Femur (tissue), 1 donor: ENCODE measurements around the gene ZNF839.
"Not testable (repeated sequence)": the region's sequence is repeated elsewhere in the genome, so short reads cannot be mapped to it uniquely, and the experiment has no call there.

Experiments
- DNase-seq: peaks from one replicate; pipeline ENCODE4 v3.0.0-alpha.2; 2017

ZNF839 gene

GRCh38 chr14:102314242-102315011, 5.1 kb upstream of the ZNF839 start:
- DNase-seq = peak; percentile 91

GRCh38 chr14:102315121-102315520, 4.4 kb upstream of the ZNF839 start:
- no peak for DNase-seq

GRCh38 chr14:102316338-102316742, 3.2 kb upstream of the ZNF839 start:
- peak; percentile 85 for DNase-seq

GRCh38 chr14:102316743-102317563, 2.6 kb upstream of the ZNF839 start:
- DNase-seq = peak; percentile 97

DNA sequence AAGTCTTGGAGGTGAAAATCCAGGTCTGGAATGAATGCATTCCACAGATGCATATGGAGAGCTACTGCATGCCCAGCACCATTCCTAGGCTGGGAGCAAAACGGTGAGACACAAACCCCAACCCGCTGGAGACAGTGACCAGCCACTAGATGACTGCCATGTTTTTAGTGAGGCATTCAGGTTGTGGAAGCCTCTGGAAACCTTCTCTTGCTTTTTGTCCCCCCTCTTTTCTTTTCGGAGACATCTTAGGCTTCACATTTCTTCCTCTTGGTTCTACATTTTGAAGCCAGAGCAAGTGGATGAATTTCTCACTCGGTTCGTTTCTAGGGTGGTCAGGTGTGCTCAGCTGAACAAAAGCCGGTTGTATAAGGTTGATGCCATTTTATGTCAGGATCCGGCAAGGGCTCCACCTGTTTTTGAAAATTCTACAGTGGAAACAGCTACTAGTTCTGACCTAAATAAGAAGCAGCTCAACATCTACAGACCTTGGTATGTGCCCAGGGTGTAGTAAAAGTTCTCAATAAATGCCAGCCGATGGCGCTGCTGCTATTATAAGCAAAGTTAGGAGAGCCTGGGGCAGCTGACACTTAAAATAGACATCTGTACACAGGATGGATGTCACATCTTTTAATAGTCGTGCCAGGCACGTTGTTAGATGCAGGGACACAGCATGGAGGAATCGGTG, 1.8 kb upstream of the ZNF839 start:
- peak; percentile 46 for DNase-seq

- DNase-seq = no peak
Measured at GRCh38 chr14:102318781-102319276, 717 bp upstream of the ZNF839 start.

GRCh38 chr14:102320033-102320660, 601 bp downstream of the ZNF839 start:
- DNase-seq = peak; percentile 68

GRCh38 chr14:102320671-102321455, 1.3 kb downstream of the ZNF839 start:
- no peak for DNase-seq

GRCh38 chr14:102321456-102322422, 2.2 kb downstream of the ZNF839 start:
- no peak for DNase-seq

DNA sequence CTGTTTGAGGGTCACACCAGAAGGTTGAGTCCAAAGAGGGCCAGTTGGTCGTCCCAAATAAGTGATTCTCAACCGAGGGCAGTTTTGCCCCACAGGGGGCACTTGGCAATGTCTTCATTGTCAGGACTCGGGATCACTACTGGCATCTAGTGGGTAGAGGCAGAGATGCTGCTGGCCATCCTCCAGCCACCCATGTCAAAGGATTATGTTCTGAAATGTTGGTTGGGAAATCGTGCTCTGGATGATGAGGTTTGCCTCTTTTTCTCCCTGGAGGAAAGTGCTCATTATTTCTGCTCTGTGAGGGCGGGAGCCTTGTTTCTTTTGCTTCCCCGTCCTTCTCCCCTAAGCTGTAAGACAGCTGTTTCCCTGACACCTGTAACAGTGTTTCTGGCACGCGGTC, 3.6 kb downstream of the ZNF839 start:
- DNase-seq = peak; percentile 65

- no peak for DNase-seq
Measured at GRCh38 chr14:102325791-102326345, 6.3 kb downstream of the ZNF839 start.

DNA sequence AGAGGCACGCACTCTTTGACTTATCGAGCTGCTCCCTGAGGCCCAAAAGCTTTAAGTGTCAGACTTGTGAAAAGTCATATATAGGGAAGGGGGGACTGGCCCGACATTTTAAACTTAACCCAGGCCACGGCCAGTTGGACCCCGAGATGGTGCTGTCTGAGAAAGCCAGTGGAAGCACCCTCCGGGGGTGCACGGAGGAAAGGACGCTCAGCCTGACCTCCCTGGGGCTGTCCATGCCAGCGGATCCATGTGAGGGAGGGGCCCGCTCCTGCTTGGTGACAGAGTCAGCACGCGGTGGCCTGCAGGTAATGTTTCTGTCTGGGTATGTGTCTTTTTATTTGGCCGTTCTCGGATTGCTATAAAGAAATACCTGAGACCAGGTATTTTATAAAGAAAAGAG, 7.0 kb downstream of the ZNF839 start:
- no peak for DNase-seq

- DNase-seq = not testable (repeated sequence)
Measured at GRCh38 chr14:102329381-102329780, 9.8 kb downstream of the ZNF839 start.

DNA sequence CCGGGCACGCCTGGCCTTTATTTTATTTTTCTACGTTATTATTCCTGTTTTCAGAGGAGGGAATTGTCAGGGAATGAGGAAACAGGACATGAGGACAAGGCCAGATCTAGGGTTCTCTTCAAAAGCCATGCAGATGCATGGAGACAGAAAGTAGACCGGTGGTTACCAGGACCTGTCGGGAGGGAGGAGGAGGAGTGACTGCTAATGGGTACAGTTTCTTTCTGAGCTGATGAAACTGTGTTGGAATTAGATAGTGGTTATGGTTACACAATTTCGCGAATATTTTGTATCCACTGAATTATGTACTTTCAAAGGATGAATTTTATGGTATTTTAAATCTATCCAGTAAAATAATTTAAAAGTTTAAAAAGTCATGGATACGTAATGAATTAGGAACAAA, 11.3 kb downstream of the ZNF839 start:
- DNase-seq = no peak

DNA sequence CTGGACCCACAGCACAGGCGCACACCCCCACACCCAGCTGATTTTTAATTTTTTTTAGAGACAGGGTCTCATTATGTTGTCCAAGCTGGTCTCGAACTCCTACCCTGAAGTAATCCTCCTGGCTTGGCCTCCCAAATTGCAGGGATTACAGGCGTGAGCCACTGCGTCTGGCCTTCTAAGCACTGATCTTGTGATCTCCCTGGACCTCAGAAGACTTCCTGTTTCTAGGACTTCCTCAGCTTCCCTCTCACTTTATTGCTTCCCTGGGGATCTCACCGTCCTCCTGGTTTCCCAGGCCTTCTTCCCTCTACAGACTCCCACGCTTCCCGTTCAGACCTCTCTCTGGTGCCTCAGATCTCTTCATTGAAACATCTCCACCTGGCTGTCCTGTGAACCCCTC, 13.8 kb downstream of the ZNF839 start:
- no peak for DNase-seq

- DNase-seq = no peak
Measured at GRCh38 chr14:102333795-102334705, 14.5 kb downstream of the ZNF839 start.

DNA sequence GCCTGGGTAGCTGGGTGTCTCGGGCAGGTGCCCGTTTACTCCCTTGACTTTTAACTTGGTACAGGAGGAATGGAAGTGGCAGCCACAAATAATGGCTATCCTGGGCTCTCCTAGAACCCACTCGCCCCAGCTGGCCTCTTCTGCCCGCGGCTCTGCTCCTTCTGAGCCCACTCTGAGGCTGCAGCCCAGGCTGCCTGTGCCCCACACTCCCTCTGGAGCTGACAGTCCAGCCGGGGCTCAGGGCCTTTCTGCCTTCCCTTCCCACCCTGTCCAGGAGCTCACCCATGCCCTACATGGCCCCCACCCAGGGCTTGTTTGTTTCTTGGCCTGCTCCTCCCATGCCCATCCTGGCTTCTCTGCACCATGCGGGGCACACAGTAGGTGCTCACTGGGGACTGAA, 15.6 kb downstream of the ZNF839 start:
- DNase-seq = no peak

DNA sequence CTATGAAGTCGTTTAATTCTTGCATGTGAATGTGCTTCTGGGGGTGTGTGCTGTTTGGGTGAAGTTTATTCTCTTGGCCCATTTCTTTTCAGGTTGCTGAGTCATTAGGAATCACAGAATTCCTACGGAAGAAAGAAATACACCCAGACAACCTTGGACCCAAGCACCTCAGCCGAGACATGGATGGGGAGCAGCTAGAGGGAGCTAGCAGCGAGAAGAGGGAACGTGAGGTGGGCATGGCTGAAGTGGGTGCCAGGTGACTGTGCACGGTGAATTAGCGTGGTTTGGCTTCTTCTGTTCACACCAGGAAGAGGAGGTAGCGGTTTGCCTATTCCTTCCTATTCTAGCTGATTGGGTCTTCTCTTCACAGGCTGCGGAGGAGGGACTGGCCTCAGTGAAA, 19.2 kb downstream of the ZNF839 start:
- no peak for DNase-seq

DNA sequence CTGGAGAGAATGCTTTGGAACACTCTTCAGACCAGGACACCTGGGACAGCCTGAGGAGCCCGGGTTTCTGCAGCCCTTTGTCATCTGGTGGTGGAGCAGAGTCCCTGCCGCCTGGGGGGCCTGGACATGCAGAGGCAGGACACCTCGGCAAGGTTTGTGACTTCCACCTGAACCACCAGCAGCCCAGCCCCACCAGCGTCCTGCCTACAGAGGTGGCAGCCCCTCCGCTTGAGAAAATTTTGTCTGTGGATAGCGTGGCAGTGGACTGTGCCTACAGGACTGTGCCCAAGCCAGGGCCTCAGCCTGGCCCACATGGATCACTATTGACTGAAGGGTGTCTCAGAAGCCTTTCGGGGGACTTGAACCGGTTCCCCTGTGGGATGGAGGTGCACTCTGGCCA, 22.0 kb downstream of the ZNF839 start:
- DNase-seq = no peak
